OCI-LY7 (cell line): ENCODE measurements around the gene AMBP. TPM values are rescaled to one million over a fixed set of nuclear protein-coding genes. Genes with fewer than 3 reads are reported as not detected.

Experiments used
- BruUV-seq: library from RNA; stranded (reverse); fragments of 400-500 nt; replicated peaks from 2 replicates; lab custom pipeline; 2021; lab: Mats Ljungman, UMichigan
- CTCF ChIA-PET: fragments of 300-600 bp; sonication (Branson Sonifier 250); formaldehyde crosslinking; loops from one replicate; lab custom pipeline; 2022; ENCODE audit warnings: antibody characterized with exemption; ENCODE audit not compliant: unreplicated experiment; lab: Charles Lee
- POLR2A ChIA-PET: fragments of 300-600 bp; sonication (Branson Sonifier 250); formaldehyde crosslinking; loops from one replicate; lab custom pipeline; 2022; ENCODE audit warnings: antibody characterized with exemption; lab: Charles Lee
- DNase-seq: peaks from one replicate; pipeline ENCODE4 v3.0.0-alpha.2; 2015; ENCODE audit warnings: low spot score
- H2AFZ ChIP-seq: fragments of 200-600 bp; sonication (generic), shearing (Covaris generic); 2 replicates; pipeline ENCODE4 v1.6.1; 2014; ENCODE audit warnings: mild to moderate bottlenecking, antibody characterized with exemption, low read length, moderate library complexity
- H3K27ac ChIP-seq: fragments of 200-600 bp; sonication (generic); 2 replicates; pipeline ENCODE4 v1.5.1; 2014; ENCODE audit warnings: mixed run types, low read depth, mild to moderate bottlenecking, moderate library complexity, low read length, inconsistent platforms; ENCODE audit not compliant: poor library complexity, severe bottlenecking
- H3K36me3 ChIP-seq: fragments of 200-600 bp; sonication (generic); 2 replicates; pipeline ENCODE4 v1.6.1; 2014; ENCODE audit warnings: mild to moderate bottlenecking, antibody characterized with exemption, low read length, moderate library complexity, mixed read lengths; ENCODE audit not compliant: insufficient read depth
- H3K4me1 ChIP-seq: fragments of 200-600 bp; sonication (generic); 2 replicates; pipeline ENCODE4 v1.5.1; 2014; ENCODE audit warnings: mild to moderate bottlenecking, low read length; ENCODE audit not compliant: insufficient read depth, poor library complexity, severe bottlenecking
- H3K4me2 ChIP-seq: fragments of 200-600 bp; sonication (generic); 2 replicates; pipeline ENCODE4 v1.6.1; 2014; ENCODE audit warnings: mild to moderate bottlenecking, low read length
- H3K4me3 ChIP-seq: fragments of 200-600 bp; sonication (generic); 2 replicates; pipeline ENCODE4 v1.5.1; 2014; ENCODE audit warnings: mild to moderate bottlenecking, low read depth, low read length; ENCODE audit not compliant: poor library complexity, severe bottlenecking
- H3K79me2 ChIP-seq: fragments of 200-600 bp; sonication (generic); 2 replicates; pipeline ENCODE4 v1.6.1; 2016; ENCODE audit warnings: low read depth, mild to moderate bottlenecking, low read length, moderate library complexity, mixed read lengths; ENCODE audit not compliant: insufficient read depth
- H3K9me2 ChIP-seq: fragments of 200-600 bp; sonication (generic); 2 replicates; pipeline ENCODE4 v1.6.1; 2016; ENCODE audit warnings: mild to moderate bottlenecking, low read length, mixed read lengths; ENCODE audit not compliant: insufficient read depth
- H3K9me3 ChIP-seq: fragments of 200-600 bp; sonication (generic); 2 replicates; pipeline ENCODE4 v1.6.1; 2014; ENCODE audit warnings: mild to moderate bottlenecking, mixed run types, low read length, mixed read lengths
- H4K20me1 ChIP-seq: fragments of 200-600 bp; sonication (generic); 2 replicates; pipeline ENCODE4 v1.6.1; 2014; ENCODE audit warnings: mild to moderate bottlenecking, antibody characterized with exemption, low read length, moderate library complexity, mixed read lengths; ENCODE audit not compliant: insufficient read depth
- EZH2phosphoT487 ChIP-seq: fragments of 200-600 bp; sonication (generic); IDR thresholded peaks from 2 replicates; pipeline ENCODE4 v1.6.1; 2018; ENCODE audit warnings: low read depth, borderline replicate concordance, mild to moderate bottlenecking, mixed run types, antibody characterized with exemption, low read length, moderate library complexity, mixed read lengths
- intact Hi-C: fragments of 100-400 bp; cut with micrococcal nuclease; formaldehyde crosslinking; loops from one replicate; pipeline ENCODE4 v1.10.0; 2022; ENCODE audit not compliant: unreplicated experiment
- total RNA-seq, 2 experiments: library from RNA; depleted of rRNA in 1 of 2; stranded (reverse); fragments of >200 nt in 1 of 2; shearing (Covaris generic) in 1 of 2; gene quantifications; 2 replicates each; pipeline ENCODE4 v1.2.3, GENCODE V29; 2014 to 2022
- TF ChIP-seq, protein P1 (sequence below): fragments of 200-600 bp; sonication (generic); conservative IDR thresholded peaks from 2 replicates; pipeline ENCODE4 v1.5.1; 2014; ENCODE audit warnings: mild to moderate bottlenecking, antibody characterized with exemption, low read length, moderate library complexity, mixed read lengths

The AMBP gene
- total RNA-seq, 2 experiments from 2014 or later: not detected

DNA sequence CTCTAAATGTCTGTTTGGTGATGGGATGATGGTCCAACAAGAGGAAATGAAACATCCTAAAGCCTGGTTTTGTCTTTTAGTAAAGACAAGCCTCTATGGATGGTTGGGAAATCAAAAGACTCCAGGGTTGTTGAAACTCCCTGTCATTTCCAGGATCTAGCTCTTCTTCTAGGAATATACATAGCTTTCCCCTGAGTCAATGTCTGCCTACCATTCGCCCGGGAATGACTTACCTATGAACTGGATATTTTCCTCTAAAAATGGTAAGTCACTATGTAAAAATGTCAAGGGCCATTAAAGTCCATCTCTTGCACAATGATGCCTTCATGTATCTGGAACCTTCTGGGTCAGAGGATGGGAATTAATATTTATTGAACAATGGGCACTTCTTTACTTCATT, 32.1 kb upstream of the AMBP start:
- no peaks in the 10 kb centered on the region for H4K20me1 ChIP-seq
- H3K9me3 ChIP-seq: no peaks in the 10 kb centered on the region
- H3K27ac ChIP-seq: no peak overlapping the region
- no peaks in the 10 kb centered on the region for H3K9me2 ChIP-seq
- H3K4me1 ChIP-seq: no peaks in the 10 kb centered on the region
- no peak overlapping the region for H3K4me2 ChIP-seq
- ChIA-PET CTCF (no interaction called here), POLR2A (interaction anchor here (0.7 kb wide), 1 partner anchor 38 kb away, joined by 3 read pairs; no protein-coding TSS in a partner anchor)
- H3K36me3 ChIP-seq: no peaks in the 10 kb centered on the region
- no peaks in the 10 kb centered on the region for H3K79me2 ChIP-seq
- no peak overlapping the region for H2AFZ ChIP-seq
- intact Hi-C loops: no loop called here
- no peak overlapping the region for H3K4me3 ChIP-seq
- no peak for DNase-seq
- TF ChIP-seq, protein P1, sequence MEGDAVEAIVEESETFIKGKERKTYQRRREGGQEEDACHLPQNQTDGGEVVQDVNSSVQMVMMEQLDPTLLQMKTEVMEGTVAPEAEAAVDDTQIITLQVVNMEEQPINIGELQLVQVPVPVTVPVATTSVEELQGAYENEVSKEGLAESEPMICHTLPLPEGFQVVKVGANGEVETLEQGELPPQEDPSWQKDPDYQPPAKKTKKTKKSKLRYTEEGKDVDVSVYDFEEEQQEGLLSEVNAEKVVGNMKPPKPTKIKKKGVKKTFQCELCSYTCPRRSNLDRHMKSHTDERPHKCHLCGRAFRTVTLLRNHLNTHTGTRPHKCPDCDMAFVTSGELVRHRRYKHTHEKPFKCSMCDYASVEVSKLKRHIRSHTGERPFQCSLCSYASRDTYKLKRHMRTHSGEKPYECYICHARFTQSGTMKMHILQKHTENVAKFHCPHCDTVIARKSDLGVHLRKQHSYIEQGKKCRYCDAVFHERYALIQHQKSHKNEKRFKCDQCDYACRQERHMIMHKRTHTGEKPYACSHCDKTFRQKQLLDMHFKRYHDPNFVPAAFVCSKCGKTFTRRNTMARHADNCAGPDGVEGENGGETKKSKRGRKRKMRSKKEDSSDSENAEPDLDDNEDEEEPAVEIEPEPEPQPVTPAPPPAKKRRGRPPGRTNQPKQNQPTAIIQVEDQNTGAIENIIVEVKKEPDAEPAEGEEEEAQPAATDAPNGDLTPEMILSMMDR: no peak
- no peak for TF ChIP-seq EZH2phosphoT487
- no TSS peak for BruUV-seq

DNA sequence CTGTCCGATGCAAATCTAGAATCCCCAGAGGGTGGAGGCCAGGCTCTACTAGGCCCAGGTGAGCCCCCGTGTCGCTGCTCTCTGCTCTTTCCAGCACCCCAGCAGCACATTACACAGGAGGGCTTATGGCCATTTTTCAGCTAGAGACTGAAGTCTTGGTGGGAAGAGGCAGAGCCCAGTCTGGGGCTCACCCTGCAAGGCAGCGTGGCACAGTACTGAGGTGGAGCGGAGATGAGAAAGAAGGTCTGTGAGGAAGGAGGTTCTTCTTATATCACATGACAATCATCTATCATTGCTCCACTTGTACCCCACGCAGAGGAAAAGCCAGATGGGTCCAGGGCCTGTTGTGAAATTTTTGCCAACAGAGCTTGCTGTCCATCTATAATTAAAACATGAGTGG, 31.0 kb upstream of the AMBP start:
- Histone ChIP-seq H3K4me2 (no peak overlapping the region), H3K36me3 (no peaks in the 10 kb centered on the region), H3K27ac (no peak overlapping the region), H3K9me2 (no peaks in the 10 kb centered on the region), H3K9me3 (no peaks in the 10 kb centered on the region), H3K4me1 (no peaks in the 10 kb centered on the region), H2AFZ (no peak overlapping the region), H3K4me3 (no peak overlapping the region), H4K20me1 (no peaks in the 10 kb centered on the region), H3K79me2 (no peaks in the 10 kb centered on the region)
- POLR2A ChIA-PET: interaction anchor here (0.6 to 1.0 kb wide), 2 partner anchors 152 to 305 kb away, joined by 5 to 6 read pairs; no protein-coding TSS in a partner anchor
- DNase-seq: no peak
- CTCF ChIA-PET: interaction anchor here (1.1 kb wide), 1 partner anchor 182 kb away, joined by 5 read pairs; no protein-coding TSS in a partner anchor
- no peak for TF ChIP-seq EZH2phosphoT487
- TF ChIP-seq, protein P1: no peak
- intact Hi-C loops: loop anchor here (2.0 to 10.0 kb wide), 2 partner anchors 46 to 162 kb away; partner anchors contain the start of gene COL27A1
- BruUV-seq: no TSS peak
